WI38 (cell line): Measurements from ENCODE around the gene EPB41L1.

Experiments
- H3K4me3 ChIP-seq: 2 replicates; pipeline ENCODE4 v1.5.1; 2011; ENCODE audit warnings: low read depth, mild to moderate bottlenecking, control low read depth, low read length
- CTCF ChIP-seq: IDR thresholded peaks from 2 replicates; pipeline ENCODE4 v1.5.1; 2012; ENCODE audit warnings: low read depth, mild to moderate bottlenecking, control low read depth, low read length

The EPB41L1 gene

DNA sequence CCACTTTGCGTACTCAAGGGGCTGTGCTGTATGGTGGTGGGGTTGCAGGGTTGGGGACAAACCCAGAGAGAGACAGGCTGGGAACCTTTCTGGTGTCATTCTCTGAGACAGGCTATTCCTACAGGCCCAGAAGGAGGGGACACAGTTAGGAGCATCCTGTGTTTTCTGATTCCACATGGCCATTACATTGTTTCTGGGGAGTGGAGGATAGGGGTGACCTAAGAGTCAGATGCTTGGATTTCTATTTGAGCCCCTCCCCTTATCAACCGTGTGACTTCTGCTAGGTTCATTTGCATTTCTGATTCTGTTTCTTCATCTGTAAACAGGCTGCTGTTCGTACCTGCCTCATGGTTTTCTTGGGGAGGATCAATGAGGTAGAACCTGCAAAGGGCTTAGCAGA lies 29.4 kb upstream of the EPB41L1 start:
- H3K4me3 ChIP-seq: no peak overlapping the region
- no peak for TF ChIP-seq CTCF

GRCh38 chr20:36126836-36127527 lies 27.6 kb upstream of the EPB41L1 start:
- no peak for TF ChIP-seq CTCF
- H3K4me3 ChIP-seq: no peak overlapping the region

DNA sequence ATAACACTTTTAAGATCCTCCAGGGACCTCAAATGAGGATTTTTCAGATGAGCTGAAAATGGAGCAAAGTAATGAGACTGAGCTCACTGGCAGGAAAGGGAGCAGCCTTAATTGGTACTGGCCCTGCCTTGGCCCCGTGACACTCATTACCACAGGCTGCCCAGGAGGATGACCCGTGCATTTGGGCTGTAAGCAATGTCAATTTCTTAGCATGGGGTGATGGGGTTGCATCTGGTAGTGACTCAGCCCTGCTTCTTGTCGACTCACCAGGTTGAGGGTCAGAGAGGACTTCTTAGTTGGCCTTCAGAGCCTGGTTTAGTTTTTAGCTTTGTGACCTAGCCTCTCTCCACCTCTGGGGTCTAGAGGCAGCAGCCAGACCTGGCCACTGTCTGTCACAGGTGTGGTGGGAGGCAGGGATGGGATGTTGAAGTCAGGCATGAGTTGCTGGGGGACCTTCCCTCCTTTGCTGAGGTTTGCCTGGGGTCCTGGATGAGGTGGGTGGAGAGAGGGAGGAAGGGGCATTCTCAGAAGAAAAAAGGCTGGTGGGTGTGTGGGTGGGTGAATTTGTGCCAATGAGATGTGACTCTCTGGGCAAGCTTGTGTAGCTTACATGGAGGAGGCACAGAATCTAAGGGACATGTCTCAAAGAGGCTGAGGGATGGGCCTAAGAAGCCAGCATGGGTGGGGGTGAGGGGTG lies 25.9 kb upstream of the EPB41L1 start:
- no peak for TF ChIP-seq CTCF
- H3K4me3 ChIP-seq: no peak overlapping the region

DNA sequence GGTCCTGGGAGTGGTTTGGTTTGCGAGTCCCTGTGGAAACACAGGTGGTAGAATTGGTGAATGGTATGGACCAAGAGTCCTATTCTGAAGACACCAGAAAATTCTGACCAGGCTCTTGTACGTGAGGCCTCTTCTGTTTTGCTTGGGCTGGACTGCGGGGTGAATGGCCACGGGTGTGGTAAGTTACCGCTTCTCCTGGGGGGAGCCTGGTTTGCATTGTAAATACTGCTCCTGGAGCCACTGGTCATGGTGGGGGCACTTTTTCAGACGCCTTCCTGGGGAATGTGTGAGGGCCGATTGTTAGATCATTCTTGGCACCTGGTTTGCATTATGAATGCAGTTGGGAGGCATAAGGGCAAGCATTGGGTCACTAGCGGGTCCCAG lies 25.4 kb upstream of the EPB41L1 start:
- no peak for TF ChIP-seq CTCF

GRCh38 chr20:36130390-36130789 lies 24.1 kb upstream of the EPB41L1 start:
- no peak for TF ChIP-seq CTCF
- H3K4me3 ChIP-seq: no peak overlapping the region

More for the DNA sequence above, 25.4 kb upstream of the EPB41L1 start:
- no peak overlapping the region for H3K4me3 ChIP-seq

DNA sequence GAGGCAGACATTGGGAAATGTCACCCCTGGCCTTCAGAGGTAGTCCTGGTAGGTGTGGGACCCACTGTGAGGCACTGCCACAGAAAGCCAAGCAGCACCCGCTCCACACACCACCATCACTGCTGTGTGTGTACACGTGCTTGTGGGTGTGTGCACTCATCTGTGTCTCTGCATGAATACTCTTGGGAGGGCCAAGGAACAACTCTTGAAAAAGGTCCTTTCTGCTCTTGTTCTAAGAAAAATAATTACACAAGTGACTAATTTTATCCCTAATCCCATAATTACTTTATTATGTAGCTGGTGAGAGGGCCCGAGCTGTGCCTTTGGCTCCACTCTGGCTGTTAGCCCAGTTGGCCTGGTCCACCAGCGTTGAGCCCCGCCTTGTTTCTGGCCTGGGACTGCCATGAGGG lies 21.7 kb upstream of the EPB41L1 start:
- no peak overlapping the region for H3K4me3 ChIP-seq
- TF ChIP-seq CTCF: no peak

DNA sequence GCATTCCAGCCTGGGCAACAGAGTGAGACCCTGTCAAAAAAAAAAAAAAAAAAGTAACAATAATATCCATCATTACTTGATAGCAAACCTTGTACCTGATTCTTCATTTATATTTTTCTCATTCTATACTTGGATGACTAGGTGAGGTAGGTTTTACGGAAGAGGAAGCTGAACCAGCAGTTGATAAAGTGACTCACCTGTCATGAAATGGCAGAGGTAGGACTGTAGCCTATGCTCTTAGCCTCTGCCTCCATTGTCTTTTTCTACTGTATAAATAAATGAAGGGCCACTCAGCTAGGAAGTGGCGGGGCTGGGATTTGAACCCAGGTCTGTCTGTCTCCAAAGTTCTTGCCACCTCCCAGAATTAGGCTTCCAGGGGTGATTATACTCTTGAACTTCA lies 20.7 kb upstream of the EPB41L1 start:
- TF ChIP-seq CTCF: no peak
- no peak overlapping the region for H3K4me3 ChIP-seq
